HG03060 (cell line): ENCODE data around the gene ACOX1.

Source experiments
- ATAC-seq: cut with Tn5 transposase; IDR thresholded peaks from one replicate; pipeline ENCODE4 v1.9.1; 2021; ENCODE audit warnings: low read depth, moderate number of reproducible peaks; ENCODE audit not compliant: unreplicated experiment

ACOX1 gene

GRCh38 chr17:75895370-75896155 lies 83.4 kb downstream of the ACOX1 start:
- no peak for ATAC-seq

- no peak for ATAC-seq
These were observed 84.8 kb downstream of the ACOX1 start for GRCh38 chr17:75894049-75894733.

- ATAC-seq: no peak
These were observed 85.5 kb downstream of the ACOX1 start for GRCh38 chr17:75893305-75894048.

- no peak for ATAC-seq
These were observed 86.3 kb downstream of the ACOX1 start for GRCh38 chr17:75892556-75893224.

- no peak for ATAC-seq
These were observed 87.1 kb downstream of the ACOX1 start for GRCh38 chr17:75891605-75892555.
